NB4 (cell line): Measurements from ENCODE around the gene IQCH.

Experiments
- DNase-seq: peaks from one replicate; pipeline ENCODE4 v3.0.0; 2010; ENCODE audit warnings: low read depth
- H3K4me3 ChIP-seq: one replicate; pipeline ENCODE4 v1.5.1; 2011; ENCODE audit warnings: mild to moderate bottlenecking, low read depth, low read length, moderate library complexity
- MYC ChIP-seq: IDR thresholded peaks from 2 replicates; pipeline ENCODE4 v1.6.1; 2011; ENCODE audit warnings: low read depth, low read length
- POLR2A ChIP-seq: IDR thresholded peaks from 2 replicates; pipeline ENCODE4 v1.6.1; 2011; ENCODE audit warnings: mild to moderate bottlenecking; ENCODE audit not compliant: insufficient read length; ENCODE audit errors: extremely low read depth
- TF ChIP-seq, protein P1 (sequence below): IDR thresholded peaks from 2 replicates; pipeline ENCODE4 v1.6.1; 2011; ENCODE audit warnings: low read depth, low read length
- TF ChIP-seq, protein P2 (sequence below): IDR thresholded peaks from one replicate; pipeline ENCODE4 v1.5.1; 2012; ENCODE audit warnings: low read depth, low read length

IQCH gene

GRCh38 chr15:67307156-67307555, 52.6 kb downstream of the IQCH start:
- no peak for DNase-seq
- TF ChIP-seq MYC = no peak
- TF ChIP-seq, protein P1, sequence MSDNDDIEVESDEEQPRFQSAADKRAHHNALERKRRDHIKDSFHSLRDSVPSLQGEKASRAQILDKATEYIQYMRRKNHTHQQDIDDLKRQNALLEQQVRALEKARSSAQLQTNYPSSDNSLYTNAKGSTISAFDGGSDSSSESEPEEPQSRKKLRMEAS = no peak
- TF ChIP-seq, protein P2, sequence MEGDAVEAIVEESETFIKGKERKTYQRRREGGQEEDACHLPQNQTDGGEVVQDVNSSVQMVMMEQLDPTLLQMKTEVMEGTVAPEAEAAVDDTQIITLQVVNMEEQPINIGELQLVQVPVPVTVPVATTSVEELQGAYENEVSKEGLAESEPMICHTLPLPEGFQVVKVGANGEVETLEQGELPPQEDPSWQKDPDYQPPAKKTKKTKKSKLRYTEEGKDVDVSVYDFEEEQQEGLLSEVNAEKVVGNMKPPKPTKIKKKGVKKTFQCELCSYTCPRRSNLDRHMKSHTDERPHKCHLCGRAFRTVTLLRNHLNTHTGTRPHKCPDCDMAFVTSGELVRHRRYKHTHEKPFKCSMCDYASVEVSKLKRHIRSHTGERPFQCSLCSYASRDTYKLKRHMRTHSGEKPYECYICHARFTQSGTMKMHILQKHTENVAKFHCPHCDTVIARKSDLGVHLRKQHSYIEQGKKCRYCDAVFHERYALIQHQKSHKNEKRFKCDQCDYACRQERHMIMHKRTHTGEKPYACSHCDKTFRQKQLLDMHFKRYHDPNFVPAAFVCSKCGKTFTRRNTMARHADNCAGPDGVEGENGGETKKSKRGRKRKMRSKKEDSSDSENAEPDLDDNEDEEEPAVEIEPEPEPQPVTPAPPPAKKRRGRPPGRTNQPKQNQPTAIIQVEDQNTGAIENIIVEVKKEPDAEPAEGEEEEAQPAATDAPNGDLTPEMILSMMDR = no peak
- TF ChIP-seq POLR2A = no peak
- no peak overlapping the region for H3K4me3 ChIP-seq

- TF ChIP-seq POLR2A (no peak), MYC (no peak)
- TF ChIP-seq, protein P1 = no peak
- TF ChIP-seq, protein P2 = no peak
- DNase-seq = no peak
- H3K4me3 ChIP-seq = no peak overlapping the region
Observed at GRCh38 chr15:67307889-67308597, 53.5 kb downstream of the IQCH start.

- TF ChIP-seq POLR2A = no peak
- TF ChIP-seq, protein P1 = no peak
- TF ChIP-seq MYC = no peak
- TF ChIP-seq, protein P2 = no peak
- no peak overlapping the region for H3K4me3 ChIP-seq
- no peak for DNase-seq
Observed at GRCh38 chr15:67311731-67312130, 57.1 kb downstream of the IQCH start.

DNA sequence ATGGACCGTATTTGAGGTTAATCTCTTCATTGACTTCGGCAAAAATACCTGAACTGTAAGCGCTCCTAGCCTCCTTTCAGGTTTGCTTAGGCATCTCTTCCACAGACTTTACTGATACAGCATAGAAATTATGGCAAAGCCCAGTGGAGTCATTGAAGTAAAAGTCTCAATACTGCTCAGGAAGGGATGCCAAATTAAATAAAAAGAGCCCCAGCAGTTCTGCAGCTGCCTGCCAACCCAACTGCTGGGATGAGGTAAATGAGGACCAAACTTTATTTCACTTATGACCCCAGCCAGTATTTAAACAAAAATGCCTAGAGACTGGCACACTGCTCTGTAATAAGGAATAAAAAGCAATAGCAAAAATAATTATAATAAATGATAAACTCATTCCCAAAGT, 65.4 kb downstream of the IQCH start:
- TF ChIP-seq MYC (no peak), POLR2A (no peak)
- TF ChIP-seq, protein P2 = no peak
- TF ChIP-seq, protein P1 = no peak
- H3K4me3 ChIP-seq = no peak overlapping the region
- DNase-seq = no peak

DNA sequence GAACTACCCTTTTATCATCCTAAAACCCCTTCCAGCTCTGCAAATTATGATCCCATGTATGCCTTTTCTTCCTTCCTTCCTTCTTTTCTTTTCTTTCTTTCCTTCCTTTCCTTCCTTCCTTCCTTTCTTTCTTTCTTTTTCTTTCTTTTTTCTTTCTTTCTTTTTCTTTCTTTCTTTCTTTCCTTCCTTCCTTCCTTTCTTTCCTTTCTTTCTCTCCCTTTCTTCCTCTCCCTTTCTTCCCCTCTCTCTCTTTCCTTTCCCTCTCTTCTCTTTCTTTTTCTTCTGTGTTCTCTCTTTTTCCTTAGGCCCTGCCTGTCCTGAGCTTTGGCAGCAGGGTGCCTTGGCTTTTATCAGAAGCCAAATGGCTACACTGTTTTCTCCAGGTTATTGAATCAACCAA, 66.8 kb downstream of the IQCH start:
- DNase-seq = no peak
- H3K4me3 ChIP-seq = no peak overlapping the region
- TF ChIP-seq MYC (no peak), POLR2A (no peak)
- TF ChIP-seq, protein P1 = no peak
- TF ChIP-seq, protein P2 = no peak
